Endothelial cell of umbilical vein (primary cell): ENCODE results near the gene B2M. TPM values are rescaled to one million over a fixed set of nuclear protein-coding genes. Genes with fewer than 3 reads are reported as not detected.

ENCODE experiments used
- BruUV-seq: library from RNA; stranded (reverse); fragments of 400-500 nt; replicated peaks from 2 replicates; lab custom pipeline; 2021; lab: Mats Ljungman, UMichigan
- CTCF ChIA-PET: fragments of 300-600, 350-600 bp; sonication (Branson Sonifier 250); formaldehyde crosslinking; loops from one replicate; lab custom pipeline; 2021; ENCODE audit warnings: antibody characterized with exemption, inconsistent platforms; lab: Charles Lee
- POLR2A ChIA-PET: fragments of 300-600, 350-600 bp; sonication (Branson Sonifier 250); formaldehyde crosslinking; loops from one replicate; lab custom pipeline; 2021; ENCODE audit warnings: antibody characterized with exemption, inconsistent platforms; lab: Charles Lee
- DNase-seq: peaks from one replicate; pipeline ENCODE4 v3.0.0-alpha.2; 2011; ENCODE audit warnings: low read depth, low spot score
- FAIRE-seq: peaks from 2 replicates; lab custom pipeline; 2011; peaks lifted over from hg19 to GRCh38; lab: Jason Lieb, UNC
- H2AFZ ChIP-seq: 2 replicates; pipeline ENCODE4 v1.6.0; 2012; ENCODE audit warnings: low read depth, low read length, control low read depth, inconsistent platforms
- H3K27ac ChIP-seq: 2 replicates; pipeline ENCODE4 v1.5.1; 2011; ENCODE audit warnings: low read depth, mild to moderate bottlenecking, control low read depth, low read length, moderate library complexity; ENCODE audit not compliant: insufficient read depth
- H3K27me3 ChIP-seq, 2 experiments: 2 replicates each; pipeline versions ENCODE4 v1.6.0 to v1.6.1; 2011; ENCODE audit warnings: low read length in 2 of 2, mixed read lengths in 1 of 2; ENCODE audit not compliant: control insufficient read depth in 2 of 2, insufficient read depth in 2 of 2
- H3K36me3 ChIP-seq, 2 experiments: 2 replicates in 1 of 2; 3 replicates in 1 of 2; pipeline ENCODE4 v1.5.1; 2011; ENCODE audit warnings: low read length in 2 of 2, mild to moderate bottlenecking in 1 of 2, moderate library complexity in 1 of 2; ENCODE audit not compliant: control insufficient read depth in 2 of 2, insufficient read depth in 2 of 2; ENCODE audit errors: extremely low read depth in 1 of 2
- H3K4me1 ChIP-seq: 3 replicates; pipeline ENCODE4 v1.5.1; 2011; ENCODE audit warnings: mild to moderate bottlenecking, low read length; ENCODE audit not compliant: control insufficient read depth, insufficient read depth; ENCODE audit errors: extremely low read depth
- H3K4me2 ChIP-seq: 2 replicates; pipeline ENCODE4 v1.6.1; 2011; ENCODE audit warnings: low read length, control low read depth, mixed read lengths; ENCODE audit not compliant: insufficient read depth
- H3K4me3 ChIP-seq, 3 experiments: fragments of 200-600 bp in 1 of 3; sonication (generic), shearing (Covaris generic) in 1 of 3; replicated peaks in 1 of 3; 2 replicates each; pipeline ENCODE4 v1.5.1; 2011 to 2016; ENCODE audit warnings: control low read depth in 3 of 3, low read length in 3 of 3, mild to moderate bottlenecking in 2 of 3, inconsistent platforms in 1 of 3, low read depth in 1 of 3, moderate library complexity in 1 of 3; ENCODE audit not compliant: insufficient read depth in 1 of 3
- H3K79me2 ChIP-seq: 2 replicates; pipeline ENCODE4 v1.6.0; 2012; ENCODE audit warnings: low read length, inconsistent platforms; ENCODE audit not compliant: control insufficient read depth, insufficient read depth
- H3K9ac ChIP-seq: replicated peaks from 2 replicates; pipeline ENCODE3; 2011; ENCODE audit warnings: low read length, control low read depth; ENCODE audit not compliant: insufficient read depth; ENCODE audit errors: extremely low read depth
- H3K9me1 ChIP-seq: replicated peaks from 3 replicates; pipeline ENCODE4 v1.6.0; 2011; ENCODE audit warnings: mild to moderate bottlenecking, low read length; ENCODE audit not compliant: control insufficient read depth, insufficient read depth; ENCODE audit errors: extremely low read depth
- H3K9me3 ChIP-seq: replicated peaks from 2 replicates; pipeline ENCODE4 v1.5.1; 2012; ENCODE audit warnings: low read length, inconsistent platforms; ENCODE audit not compliant: control insufficient read depth, insufficient read depth
- H4K20me1 ChIP-seq: replicated peaks from 2 replicates; pipeline ENCODE3; 2011; ENCODE audit warnings: mild to moderate bottlenecking, low read length; ENCODE audit not compliant: control insufficient read depth, insufficient read depth; ENCODE audit errors: extremely low read depth
- CTCF ChIP-seq, 2 donors: IDR thresholded peaks; 1 replicate in 1 of 2; 2 replicates in 1 of 2; pipeline ENCODE4 v1.5.1; 2011; ENCODE audit warnings: low read length in 2 of 2, mild to moderate bottlenecking in 2 of 2, moderate library complexity in 2 of 2, control low read depth in 1 of 2, inconsistent platforms in 1 of 2, low read depth in 1 of 2; ENCODE audit not compliant: insufficient read depth in 1 of 2; ENCODE audit errors: extremely low read depth in 1 of 2
- EZH2 ChIP-seq: IDR thresholded peaks from 2 replicates; pipeline ENCODE4 v1.6.1; 2012; ENCODE audit warnings: borderline replicate concordance, low read depth, mild to moderate bottlenecking, moderate library complexity, low read length, inconsistent platforms; ENCODE audit not compliant: severe bottlenecking
- FOS ChIP-seq: IDR thresholded peaks from 2 replicates; pipeline ENCODE4 v1.6.1; 2011; ENCODE audit warnings: mild to moderate bottlenecking, low read length, moderate library complexity, borderline replicate concordance; ENCODE audit not compliant: insufficient read depth
- GATA2 ChIP-seq: IDR thresholded peaks from 2 replicates; pipeline ENCODE4 v1.7.0; 2011; ENCODE audit warnings: low read depth, mild to moderate bottlenecking, moderate library complexity, mixed read lengths, low read length; ENCODE audit not compliant: insufficient read length, insufficient read depth
- JUN ChIP-seq: IDR thresholded peaks from 2 replicates; pipeline ENCODE4 v1.6.1; 2011; ENCODE audit warnings: borderline replicate concordance, low read depth; ENCODE audit not compliant: insufficient read length, insufficient read depth
- MAX ChIP-seq: IDR thresholded peaks from 2 replicates; pipeline ENCODE4 v1.6.1; 2011; ENCODE audit not compliant: insufficient read depth, insufficient read length
- MYC ChIP-seq: IDR thresholded peaks from one replicate; pipeline ENCODE4 v1.6.1; 2011; ENCODE audit warnings: mild to moderate bottlenecking, low read depth, low read length
- POLR2A ChIP-seq: IDR thresholded peaks from 2 replicates; pipeline ENCODE4 v1.6.1; 2012; ENCODE audit warnings: low read depth, mild to moderate bottlenecking, control low read depth, low read length
- POLR2AphosphoS5 ChIP-seq: IDR thresholded peaks from 2 replicates; pipeline ENCODE4 v1.6.1; 2012; ENCODE audit warnings: low read depth, mild to moderate bottlenecking, control low read depth, low read length, moderate library complexity; ENCODE audit not compliant: insufficient read depth
- dilution Hi-C: fragments of 300-500 bp; cut with MboI; formaldehyde crosslinking; loops from one replicate; pipeline ENCODE4 v1.15.0; 2019; ENCODE audit warnings: low sequenced_read_pairs; ENCODE audit not compliant: extremely low pct_ligation_motif_present
- intact Hi-C: fragments of 100-400 bp; cut with micrococcal nuclease; formaldehyde crosslinking; loops from one replicate; pipeline ENCODE4 v1.10.0; 2022
- polyA plus RNA-seq, 4 experiments: library from polyadenylated mRNA; depleted of rRNA in 3 of 4; stranded (reverse) in 3 of 4; unstranded in 1 of 4; fragments of >200 nt; gene quantifications; 2 replicates each; pipeline versions ENCODE4 v1.2.1 to v1.2.3, GENCODE V29; 2011 to 2012; ENCODE audit warnings: missing spikeins in 1 of 4
- total RNA-seq: library from RNA; stranded (reverse); gene quantifications from 2 replicates; pipeline ENCODE4 v1.2.3, GENCODE V29; 2021

B2M gene
- total and polyA plus RNA-seq, 2 donors (not counting 3 experiments of a cell fraction or from before 2014, with no cell fraction given) = 985 to 5,206 TPM

GRCh38 chr15:44728576-44729407 is 17.5 kb downstream of the B2M start:
- BruUV-seq = no TSS peak
- CTCF ChIA-PET = interaction anchor here (0.7 to 4.3 kb wide), 5 partner anchors 9 to 66 kb away, joined by 3 to 65 read pairs (median 29); partner anchors contain the start of genes B2M, PATL2 and SPG11
- FAIRE-seq (peak; percentile 97), DNase-seq (peak; percentile 99)
- TF ChIP-seq JUN (peak; percentile 15), POLR2A (peak; percentile 71), POLR2AphosphoS5 (peak; percentile 8), MAX (peak; percentile 1), CTCF (IDR thresholded peaks at IDR 0.05; ENCODE audit: extremely low read depth in 1 of 2, insufficient read depth in 1 of 2, low read depth in 1 of 2, low read length in 2 of 2) (no peak), GATA2 (no peak), MYC (no peak), FOS (peak; percentile 40), EZH2 (no peak)
- Histone ChIP-seq H3K9ac (peak overlapping the region; percentile 84), H3K27me3 (no peaks in the 10 kb centered on the region), H3K79me2 (no peaks in the 10 kb centered on the region), H3K9me1 (no peaks in the 10 kb centered on the region), H3K9me3 (no peaks in the 10 kb centered on the region), H3K36me3 (peaks cover 0 to 2% of the 10 kb centered on the region in 2 experiments), H2AFZ (peak overlapping the region; percentile 74), H4K20me1 (no peaks in the 10 kb centered on the region), H3K27ac (peak overlapping the region; percentile 71), H3K4me2 (peak overlapping the region; percentile 88), H3K4me1 (peaks cover 32% of the 10 kb centered on the region), H3K4me3 (peak overlapping the region; percentile 60 to 75 (median 69))
- dilution Hi-C loops (loop anchor here (25.0 kb wide), 1 partner anchor 141 kb away; no protein-coding TSS in a partner anchor), intact Hi-C loops (loop anchor here (1.0 to 5.0 kb wide), 2 partner anchors 65 to 109 kb away; partner anchors contain the start of gene SPG11)
- POLR2A ChIA-PET = interaction anchor here (0.9 to 4.3 kb wide), 5 partner anchors 9 to 65 kb away, joined by 3 to 63 read pairs (median 4); partner anchors contain the start of genes B2M, PATL2 and SPG11
